GM18867 (cell line): ENCODE results near the gene C1QTNF6.

Experiments
- ATAC-seq: cut with Tn5 transposase; IDR thresholded peaks from one replicate; pipeline ENCODE4 v1.9.1; 2021; ENCODE audit warnings: mild to moderate bottlenecking, moderate library complexity; ENCODE audit not compliant: unreplicated experiment

The C1QTNF6 gene

DNA sequence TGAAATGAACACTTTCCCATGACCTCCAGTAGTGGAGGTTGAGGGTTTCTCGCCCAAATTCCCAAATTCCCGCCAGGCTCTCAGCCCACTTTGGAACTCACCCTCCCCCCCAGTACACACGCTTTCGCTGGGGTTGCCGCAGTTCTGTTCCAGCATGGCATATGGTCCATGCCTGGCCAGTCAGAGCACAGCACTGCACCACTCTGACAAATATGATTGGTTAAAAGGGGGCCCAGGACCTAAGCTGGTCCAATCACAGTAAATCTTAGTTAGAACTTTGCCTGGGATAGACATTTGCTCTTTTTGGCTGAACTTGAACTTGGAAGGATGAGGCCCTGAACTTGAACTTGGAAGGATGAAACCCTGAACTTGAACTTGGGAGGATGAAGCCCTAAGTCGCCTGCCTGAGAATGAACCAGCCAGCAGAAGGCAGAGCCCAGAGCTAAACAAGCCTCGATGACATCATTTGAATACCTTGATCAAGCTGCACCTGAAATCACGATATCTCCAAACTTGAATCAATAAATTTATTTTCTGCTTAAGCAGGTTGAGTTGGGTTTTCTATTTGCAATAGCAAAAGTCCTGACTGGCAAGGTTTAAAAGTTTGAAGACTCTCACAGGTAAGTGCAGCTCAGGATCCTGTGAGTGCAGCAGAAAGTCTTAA lies 36.8 kb upstream of the C1QTNF6 start:
- no peak for ATAC-seq

DNA sequence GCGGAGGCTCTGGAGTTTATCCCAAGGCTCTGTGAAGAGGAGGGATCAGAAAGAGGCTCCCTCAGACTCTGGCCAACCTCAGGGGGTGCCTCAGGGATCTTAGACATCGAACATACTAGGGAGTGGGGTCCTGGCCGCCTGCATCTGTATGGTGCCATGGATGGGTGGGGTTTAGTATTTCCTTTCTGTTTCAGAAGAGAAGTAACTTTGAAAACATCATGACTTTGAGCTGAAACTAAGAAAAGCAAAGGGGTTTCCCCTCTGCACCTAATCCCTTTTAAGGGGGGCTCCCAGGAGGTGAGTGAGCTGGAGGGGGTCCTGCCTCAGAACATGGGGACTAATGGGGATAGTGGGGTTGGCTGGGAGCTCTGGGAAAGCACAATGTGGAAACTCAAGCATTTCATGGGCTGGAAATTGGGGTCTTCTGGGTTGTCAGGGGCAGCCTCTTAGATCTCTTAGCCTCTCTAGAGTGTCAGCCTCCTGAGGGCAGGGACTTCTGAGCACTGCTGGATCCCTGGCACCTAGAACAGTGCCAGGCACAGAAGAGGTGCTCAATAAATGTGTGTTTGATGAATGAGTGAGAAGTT lies 36.0 kb upstream of the C1QTNF6 start:
- no peak for ATAC-seq

DNA sequence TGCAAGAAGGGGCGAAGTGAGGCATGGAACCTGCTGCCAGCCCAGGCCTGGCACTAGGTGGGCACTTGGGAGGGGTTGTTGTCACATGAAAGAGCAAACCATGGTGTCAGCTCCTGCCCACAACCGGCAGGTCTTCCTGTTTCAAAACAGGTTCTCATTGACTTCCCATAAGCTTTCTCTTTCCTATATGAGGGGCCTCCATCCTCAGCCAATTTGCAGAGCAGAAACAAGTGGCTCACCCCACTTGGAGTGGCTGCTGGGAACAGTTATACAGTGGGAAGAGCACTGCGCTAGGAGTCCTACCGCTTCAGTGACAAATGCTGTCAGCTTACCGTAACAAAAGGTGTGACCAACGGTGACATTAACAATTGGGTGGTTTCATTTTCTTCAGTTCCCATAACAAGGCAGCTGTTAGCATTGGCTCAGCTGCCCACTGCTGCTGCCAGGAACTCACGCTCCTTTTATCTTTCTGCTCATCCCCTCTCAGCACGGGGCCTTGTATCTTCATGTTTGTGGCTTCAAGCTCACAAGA lies 34.5 kb upstream of the C1QTNF6 start:
- ATAC-seq: no peak

DNA sequence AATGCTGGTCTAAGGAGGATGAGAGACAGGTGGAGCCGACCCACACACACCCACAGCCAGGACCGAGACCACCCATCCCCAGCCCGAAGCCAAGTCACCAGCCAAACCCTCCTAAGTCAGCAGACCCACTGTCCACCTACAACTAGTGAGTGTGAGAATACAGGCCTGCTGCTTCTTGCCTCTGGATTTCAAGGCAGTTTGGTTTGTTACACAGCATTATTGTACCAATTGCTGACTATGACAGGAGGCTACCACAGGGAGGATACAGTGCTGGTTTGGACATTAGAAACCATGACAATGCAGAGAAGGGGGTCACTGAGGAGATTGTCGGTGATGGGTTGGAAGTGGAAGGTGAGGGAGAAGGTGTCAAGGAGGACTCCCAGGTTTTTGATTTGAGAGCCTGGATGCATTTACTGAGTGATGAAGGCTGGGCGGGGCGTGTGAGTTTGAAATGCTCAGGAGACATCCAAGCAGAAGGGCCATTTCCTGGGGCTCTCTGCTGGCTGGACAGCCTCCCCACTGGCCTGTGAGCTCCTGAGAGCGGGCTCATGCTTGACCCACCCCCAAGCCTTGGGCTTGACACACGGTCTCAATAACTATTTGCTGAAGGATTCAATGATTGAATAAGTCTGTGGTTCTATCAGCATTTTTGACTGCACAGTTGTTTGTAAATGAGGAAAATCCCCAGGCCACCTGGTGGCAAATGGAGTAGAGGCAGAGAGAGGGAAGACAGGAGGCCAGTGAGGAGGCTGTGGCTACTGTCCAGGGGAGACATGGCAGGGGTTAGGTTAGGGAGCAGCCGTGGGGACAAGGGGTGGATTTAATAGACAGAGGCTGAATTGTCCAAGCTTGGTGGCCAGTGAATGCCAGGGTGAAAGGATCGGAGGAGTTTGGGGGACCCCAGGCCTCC lies 33.6 kb upstream of the C1QTNF6 start:
- no peak for ATAC-seq

DNA sequence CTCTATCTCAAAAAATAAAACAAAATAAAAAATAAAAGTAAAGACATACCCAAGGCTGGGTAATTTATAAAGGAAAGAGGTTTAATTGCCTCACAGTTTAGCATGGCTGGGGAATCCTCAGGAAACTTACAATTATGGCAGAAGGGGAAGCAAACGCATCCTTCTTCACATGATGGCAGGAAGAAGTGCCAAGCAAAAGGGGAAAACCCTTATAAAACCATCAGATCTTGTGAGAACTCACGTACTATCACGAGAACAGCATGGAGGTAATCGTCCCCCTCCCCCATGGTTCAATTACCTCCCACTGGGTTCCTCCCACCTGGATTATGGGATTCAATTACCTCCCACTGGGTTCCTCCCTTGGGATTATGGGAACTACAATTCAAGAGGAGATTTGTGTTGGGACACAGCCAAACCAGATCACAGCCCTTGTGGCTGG lies 32.5 kb upstream of the C1QTNF6 start:
- ATAC-seq: no peak

DNA sequence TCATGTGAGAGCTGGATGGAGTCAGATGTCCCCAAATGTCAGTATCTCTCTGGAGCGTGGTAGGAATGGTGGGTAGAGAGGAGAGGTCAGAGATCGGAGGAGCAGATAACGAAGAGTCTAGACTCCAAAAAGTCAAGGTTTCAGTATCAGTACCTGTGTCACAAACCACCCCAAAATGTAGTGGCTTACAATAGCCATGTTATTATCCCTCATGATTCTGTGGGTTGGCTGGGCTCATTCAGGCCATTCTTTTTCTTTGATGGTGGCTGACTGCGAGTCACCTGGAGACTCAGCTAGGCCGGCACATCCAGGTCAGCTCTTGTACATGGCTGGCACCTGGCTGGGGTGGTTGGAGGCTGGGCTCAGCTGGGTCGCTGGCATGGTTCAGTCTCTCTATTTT lies 31.5 kb upstream of the C1QTNF6 start:
- no peak for ATAC-seq

DNA sequence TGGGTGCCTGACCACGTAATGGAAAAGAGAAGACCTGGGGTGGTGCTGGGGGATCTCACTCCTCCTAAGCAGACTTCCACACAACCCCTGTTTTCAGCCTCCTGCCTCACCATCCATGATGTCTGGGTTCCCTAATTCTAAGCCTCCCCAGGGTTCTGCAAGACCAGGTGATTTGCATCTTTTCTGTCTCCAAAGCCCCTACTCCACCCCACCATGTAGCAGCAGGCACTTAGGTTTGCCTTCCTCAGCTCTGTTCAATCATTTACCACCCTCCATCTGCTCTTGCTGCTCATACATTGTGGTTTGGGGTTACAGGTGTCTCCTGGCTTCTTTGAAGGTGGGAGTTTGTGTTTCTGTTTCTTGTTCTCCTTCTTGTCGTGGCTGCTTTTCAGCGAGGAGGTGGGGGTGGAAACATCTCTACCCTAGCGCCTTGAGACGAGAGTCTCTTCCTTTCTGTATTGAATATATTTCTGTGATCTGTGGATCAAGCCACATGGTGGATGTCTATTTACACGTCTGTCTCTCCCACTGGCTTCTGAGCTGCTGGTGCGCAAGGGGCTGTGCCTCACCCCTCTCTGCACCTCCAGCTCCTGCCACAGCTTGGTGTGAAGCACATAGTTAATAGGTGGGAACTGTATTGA lies 30.8 kb upstream of the C1QTNF6 start:
- peak; percentile 76 for ATAC-seq

DNA sequence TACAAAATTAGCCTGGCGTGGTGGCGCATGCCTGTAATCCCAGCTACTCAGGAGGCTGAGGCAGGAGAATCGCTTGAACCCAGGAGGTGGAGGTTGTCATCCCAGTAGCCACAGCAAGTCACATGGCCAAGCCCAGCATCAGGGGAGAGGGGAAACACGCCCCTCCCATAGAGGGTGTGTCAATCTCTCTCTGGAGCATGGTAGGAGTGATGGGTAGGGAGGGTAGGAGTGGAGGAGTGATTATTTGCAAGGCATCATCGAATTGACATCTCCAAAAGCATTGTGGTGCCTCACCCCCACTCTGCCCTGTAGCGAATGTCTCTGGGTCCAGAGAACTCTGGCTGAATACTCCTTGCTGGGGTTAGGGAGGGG lies 30.3 kb upstream of the C1QTNF6 start:
- ATAC-seq: no peak

DNA sequence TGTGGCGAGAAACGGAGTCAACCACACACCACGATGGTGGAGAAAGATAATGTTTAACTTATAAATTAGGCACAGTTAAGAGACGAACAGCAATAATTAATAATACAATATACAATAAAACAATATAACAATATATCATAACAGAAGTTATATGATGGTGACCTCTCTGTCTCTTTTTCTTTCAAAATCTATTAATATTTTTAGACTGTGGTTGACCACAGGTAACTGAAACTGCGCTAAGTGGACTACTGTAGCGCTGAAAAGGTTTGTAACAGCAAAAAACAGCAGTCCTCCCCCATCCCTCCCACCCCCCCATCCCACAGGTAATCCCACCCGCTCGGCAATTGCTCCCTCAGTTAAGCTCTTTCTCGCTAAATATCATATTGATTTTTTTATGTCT lies 27.8 kb upstream of the C1QTNF6 start:
- no peak for ATAC-seq

DNA sequence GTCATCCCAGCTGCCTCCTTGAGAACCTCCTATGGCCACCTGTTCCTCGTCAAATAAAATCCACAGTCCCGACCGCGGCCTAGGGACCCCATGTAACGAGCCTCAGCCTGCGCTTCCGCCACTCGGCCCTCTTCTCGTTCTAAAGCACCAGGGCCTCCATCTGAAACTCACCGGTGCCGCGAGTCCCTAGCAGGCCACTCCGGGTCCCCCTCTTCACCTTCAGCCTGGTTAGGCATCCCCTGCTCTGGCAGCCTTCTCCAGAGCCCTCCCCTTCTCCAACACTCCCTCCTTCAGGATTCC lies 26.6 kb upstream of the C1QTNF6 start:
- no peak for ATAC-seq

DNA sequence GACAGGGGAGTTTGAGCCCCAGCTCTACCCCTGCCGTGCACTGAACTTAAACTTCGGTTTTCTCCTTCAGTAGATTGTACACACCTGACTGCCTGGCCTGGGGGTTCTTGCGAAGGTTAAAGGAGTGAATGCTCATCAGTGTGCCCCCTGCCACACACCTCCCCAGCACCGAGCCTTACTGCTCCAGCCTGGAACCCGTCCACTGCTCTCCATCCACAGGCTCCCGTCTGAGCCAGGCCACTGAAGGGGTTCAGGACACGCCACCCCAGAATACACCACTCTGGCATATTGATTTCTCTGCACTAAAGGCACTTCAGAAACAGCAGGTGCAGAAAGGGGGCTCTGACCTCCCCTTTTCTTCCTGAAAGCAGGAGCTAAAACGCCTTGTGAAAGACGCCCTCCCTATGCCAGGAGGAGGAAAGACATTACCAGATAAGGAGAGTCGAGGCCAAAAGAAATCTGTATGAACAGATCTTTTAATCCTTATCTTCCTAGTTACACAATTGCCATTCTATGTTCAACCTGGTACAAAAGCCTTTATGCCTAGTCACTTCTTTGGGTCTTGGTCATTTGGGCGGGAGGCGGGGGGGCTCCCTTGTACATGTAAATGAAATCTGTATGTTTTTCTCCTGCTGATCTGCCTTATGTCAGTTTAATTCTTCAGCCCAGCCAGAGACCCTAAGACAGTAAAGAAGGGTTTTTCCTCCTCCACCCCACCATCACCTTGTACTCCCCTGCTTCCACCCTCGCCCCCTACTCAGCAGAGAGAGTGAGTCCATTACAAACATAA lies 26.1 kb upstream of the C1QTNF6 start:
- ATAC-seq: no peak

DNA sequence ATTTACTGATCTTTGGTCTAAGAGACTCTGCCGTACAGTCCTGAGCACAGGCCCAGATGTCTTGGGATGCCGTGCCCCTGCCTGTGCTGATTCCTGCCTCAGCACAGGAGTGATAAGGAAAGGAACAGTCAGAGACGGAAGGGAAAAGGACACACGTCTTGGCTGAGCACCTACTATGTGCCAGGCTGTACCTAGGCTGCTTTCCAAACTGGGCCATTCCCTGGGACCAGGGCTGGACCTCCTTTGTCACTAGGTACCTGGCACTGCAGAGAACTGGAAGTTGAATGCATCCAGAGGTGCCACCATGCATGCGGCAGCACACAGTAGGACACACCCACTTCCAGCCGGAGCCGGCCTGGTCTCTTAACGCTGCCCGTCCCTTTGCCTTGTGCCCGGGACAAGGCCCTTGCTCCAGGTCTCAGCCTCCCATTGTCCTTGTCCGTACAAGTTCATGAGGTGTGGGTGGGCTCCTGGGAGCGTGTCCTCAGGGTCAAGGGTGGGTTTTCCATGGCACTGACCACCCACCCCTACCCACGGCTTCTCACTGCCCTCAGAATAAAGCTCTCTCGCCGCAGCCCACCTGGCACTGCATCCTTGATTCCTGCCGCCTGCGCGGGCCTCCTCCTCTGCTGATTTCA lies 25.3 kb upstream of the C1QTNF6 start:
- no peak for ATAC-seq

DNA sequence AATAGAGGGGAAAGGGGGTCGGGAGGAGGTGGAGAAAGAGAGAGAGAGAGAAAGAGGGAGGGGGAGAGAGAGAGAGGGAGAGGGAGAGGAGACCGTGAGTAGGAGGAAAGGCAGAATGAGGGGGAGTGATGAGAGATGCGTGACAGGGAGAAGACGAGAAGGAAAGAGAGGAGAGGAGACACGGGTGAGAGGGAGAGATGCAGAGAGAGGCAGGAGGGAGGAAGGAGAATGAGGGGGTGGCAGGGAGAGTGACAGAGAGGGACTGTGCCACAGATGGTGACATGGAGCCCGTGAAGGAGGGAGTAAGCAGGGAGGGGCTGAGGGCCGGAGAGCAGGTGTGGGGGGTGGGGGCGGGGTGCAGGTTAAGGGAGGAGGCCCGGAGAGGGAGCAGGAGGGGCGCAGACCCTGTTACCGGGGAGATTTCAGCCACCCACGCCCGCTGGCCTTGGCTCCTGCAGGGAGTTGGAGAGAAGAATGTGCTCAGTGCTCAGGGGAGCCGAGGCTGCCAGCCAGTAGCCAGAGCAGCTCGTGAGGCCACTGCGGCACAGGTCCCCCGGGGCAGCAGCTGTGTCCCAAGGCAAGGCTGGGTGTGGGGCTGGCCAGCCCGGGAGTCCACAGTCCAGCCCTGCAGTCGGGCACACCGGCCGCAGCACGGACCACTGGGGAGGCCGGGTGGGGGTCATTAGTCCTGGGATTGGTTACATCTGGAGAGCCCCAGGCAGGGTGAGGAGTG lies 24.3 kb upstream of the C1QTNF6 start, which contains the start of gene SSTR3:
TSS of gene SSTR3 (minus strand) at position 304 of the 733 bp plus-strand sequence. CDS start 4,674 bp downstream, outside the sequence.
- no peak for ATAC-seq

DNA sequence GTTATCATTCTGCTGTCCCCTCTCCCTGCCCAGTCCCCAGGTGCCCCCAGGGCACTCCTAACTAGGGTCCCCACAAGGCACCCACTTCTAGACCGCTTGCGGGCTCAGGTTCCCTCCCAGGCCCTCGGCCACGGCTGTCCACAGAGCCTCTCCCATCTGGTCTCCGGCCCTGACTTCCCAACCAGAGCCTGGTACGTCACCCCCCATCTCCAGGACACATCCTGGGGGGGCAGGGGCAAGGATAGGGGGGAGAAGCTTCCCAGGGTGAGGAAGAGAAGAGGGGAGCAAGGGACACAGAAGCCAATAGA lies 23.8 kb upstream of the C1QTNF6 start:
- no peak for ATAC-seq

DNA sequence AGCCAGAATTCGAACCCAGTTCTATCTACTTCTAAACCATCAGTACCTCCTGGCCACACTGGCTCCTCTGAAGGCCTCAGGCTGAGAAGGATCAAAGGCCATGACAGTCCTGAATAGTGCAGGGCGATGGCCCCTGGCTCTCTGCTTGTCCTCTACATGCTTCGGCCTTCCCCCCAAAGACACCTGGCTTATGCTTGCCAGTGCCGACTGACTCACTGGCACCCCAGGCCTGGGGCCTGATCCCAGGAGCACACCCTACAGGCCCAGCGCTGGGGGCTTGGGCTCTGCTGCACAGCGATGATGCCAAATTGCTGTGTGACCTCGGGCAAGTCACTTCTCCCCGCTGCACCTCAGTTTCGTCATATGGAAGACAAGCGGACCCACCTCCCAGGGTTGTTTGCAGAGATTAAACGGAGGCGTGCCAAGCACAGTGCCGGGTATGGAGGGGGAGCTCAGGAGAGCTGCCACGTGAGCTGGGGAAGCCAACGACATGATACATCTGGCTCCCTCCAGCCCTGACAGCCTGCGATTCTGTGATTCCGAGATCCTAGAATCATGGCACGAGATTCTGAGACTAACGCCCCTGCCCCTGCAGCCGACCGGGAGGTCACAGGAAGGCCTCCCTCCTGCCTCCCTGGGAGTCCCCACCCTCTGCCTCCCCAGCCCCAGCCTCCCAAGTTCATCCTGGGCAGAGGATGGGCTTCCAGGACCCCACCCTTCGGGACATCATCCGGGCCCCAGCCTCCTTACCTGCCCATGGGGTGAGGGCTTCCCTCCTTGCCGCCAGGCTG lies 23.2 kb upstream of the C1QTNF6 start:
- no peak for ATAC-seq

DNA sequence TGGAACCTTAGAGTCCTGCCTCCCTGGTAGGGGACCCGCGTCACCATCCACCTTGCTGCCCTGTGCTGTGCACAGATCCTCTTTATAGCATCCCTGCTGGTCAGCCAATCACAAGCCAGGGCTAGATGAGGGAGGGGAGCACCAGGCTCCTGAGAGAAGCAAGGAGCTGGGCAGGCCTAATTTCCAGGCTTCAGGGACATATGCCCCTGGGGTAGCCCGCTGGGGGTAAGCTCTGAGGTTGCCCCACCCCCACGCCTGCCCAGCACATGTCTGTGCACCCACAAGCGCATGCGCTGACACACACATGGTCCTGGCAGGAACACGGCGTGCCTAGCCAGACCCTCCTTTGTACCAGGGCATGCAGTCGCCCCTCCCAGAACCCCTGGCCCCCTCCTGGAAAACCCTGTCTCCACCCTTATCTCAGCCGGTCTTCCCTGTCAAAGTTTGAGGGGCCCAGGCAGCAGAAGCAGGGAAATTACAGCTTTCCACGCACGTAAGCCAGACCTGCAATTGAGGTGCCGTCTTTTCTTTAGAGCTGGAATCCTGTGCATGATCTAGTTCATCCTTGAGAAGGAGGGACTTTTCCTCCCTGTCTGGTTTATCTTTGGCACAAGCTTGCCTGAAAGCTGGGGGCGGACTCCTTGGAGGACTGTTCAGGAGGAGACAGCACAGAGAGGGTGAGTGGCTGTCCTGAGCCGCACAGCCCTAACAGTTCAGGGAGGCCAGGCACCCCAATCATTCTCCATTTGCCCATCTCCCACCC lies 22.2 kb upstream of the C1QTNF6 start:
- no peak for ATAC-seq

DNA sequence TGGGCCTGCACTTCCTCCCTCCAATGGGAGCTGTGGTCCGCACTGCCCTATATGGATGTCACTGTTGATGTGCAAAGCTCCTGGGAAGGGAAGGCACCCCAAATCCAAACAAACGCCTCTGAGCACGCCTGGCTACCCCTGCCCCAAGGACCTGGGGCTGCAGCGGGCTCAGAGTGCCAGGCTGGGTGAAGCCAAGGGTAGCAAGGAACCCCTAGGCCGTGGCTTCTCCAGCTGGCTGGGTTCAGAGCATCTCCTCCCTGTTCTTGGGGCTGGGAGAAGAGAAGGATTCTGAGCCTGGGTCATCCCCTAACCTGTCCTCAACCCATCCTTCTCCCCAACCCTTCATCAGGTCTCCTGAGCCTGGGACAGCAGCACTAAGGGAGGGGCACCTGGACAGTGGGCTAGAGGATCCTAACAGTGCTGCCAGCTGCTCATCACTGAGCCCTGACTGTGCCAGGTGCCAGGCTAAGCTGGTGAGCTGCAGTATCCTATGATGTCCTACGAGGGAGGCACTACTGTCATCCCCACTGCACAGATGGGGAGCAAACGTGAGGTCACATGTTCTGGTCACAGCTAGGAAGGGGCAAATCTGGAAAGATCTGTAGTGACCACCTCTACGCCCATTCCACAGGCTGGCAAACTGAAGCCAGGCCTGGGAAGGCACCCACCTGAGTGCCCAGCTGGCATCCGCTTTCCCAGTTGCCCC lies 21.2 kb upstream of the C1QTNF6 start:
- no peak for ATAC-seq
